Neural cell (in vitro differentiated cells): Measurements from ENCODE around the gene PHOX2A. TPM values are rescaled to one million over a fixed set of nuclear protein-coding genes. Genes with fewer than 3 reads are reported as not detected.

ENCODE experiments used
- H2AFZ ChIP-seq: fragments of 200-600, 300-800 bp; sonication (generic), shearing (Covaris generic); 2 replicates; pipeline ENCODE4 v1.6.0; 2014; ENCODE audit warnings: low read depth, mild to moderate bottlenecking, antibody characterized with exemption, low read length, moderate library complexity
- H3F3A ChIP-seq: fragments of 200-600 bp; shearing (Covaris generic); 2 replicates; pipeline ENCODE4 v1.6.1; 2016; ENCODE audit warnings: mild to moderate bottlenecking, moderate library complexity, mixed read lengths, antibody characterized with exemption, low read length; ENCODE audit not compliant: insufficient read depth, poor library complexity, severe bottlenecking
- H3K27ac ChIP-seq: fragments of 200-600, 300-800 bp; sonication (generic), shearing (Covaris generic); 2 replicates; pipeline ENCODE4 v1.5.1; 2014; ENCODE audit warnings: mild to moderate bottlenecking, low read length, moderate library complexity
- H3K27me3 ChIP-seq: fragments of 300-800, 200-600 bp; sonication (generic), shearing (Covaris generic); 2 replicates; pipeline ENCODE4 v1.6.0; 2014; ENCODE audit warnings: mild to moderate bottlenecking, low read depth, low read length, moderate library complexity; ENCODE audit not compliant: insufficient read depth
- H3K36me3 ChIP-seq: fragments of 300-800, 200-600 bp; sonication (generic), shearing (Covaris generic); 2 replicates; pipeline ENCODE4 v1.5.1; 2014; ENCODE audit warnings: mild to moderate bottlenecking, antibody characterized with exemption, low read length, moderate library complexity; ENCODE audit not compliant: insufficient read depth
- H3K4me2 ChIP-seq: fragments of 300-800, 200-600 bp; sonication (generic), shearing (Covaris generic); 2 replicates; pipeline ENCODE4 v1.6.0; 2014; ENCODE audit warnings: mild to moderate bottlenecking, low read length
- H3K4me3 ChIP-seq: fragments of 300-800, 200-600 bp; sonication (generic), shearing (Covaris generic); 2 replicates; pipeline ENCODE4 v1.5.1; 2014; ENCODE audit warnings: mild to moderate bottlenecking, low read length, moderate library complexity
- H3K79me2 ChIP-seq: fragments of 200-600 bp; shearing (Covaris generic); replicated peaks from 2 replicates; pipeline ENCODE4 v1.6.0; 2014; ENCODE audit warnings: mild to moderate bottlenecking, low read length, moderate library complexity; ENCODE audit not compliant: insufficient read depth
- H3K9ac ChIP-seq: fragments of 300-800, 200-600 bp; sonication (generic), shearing (Covaris generic); 2 replicates; pipeline ENCODE4 v1.6.1; 2016; ENCODE audit warnings: mild to moderate bottlenecking, low read length, mixed read lengths
- H3K9me2 ChIP-seq: fragments of 200-600 bp; shearing (Covaris generic); 2 replicates; pipeline ENCODE4 v1.6.1; 2016; ENCODE audit warnings: mild to moderate bottlenecking, low read length, mixed read lengths; ENCODE audit not compliant: insufficient read depth
- H3K9me3 ChIP-seq: fragments of 200-600, 300-800 bp; sonication (generic), shearing (Covaris generic); 2 replicates; pipeline ENCODE4 v1.6.1; 2016; ENCODE audit warnings: mild to moderate bottlenecking, mixed run types, low read length, moderate library complexity, mixed read lengths
- H4K20me1 ChIP-seq: fragments of 200-600 bp; shearing (Covaris generic); 2 replicates; pipeline ENCODE4 v1.6.1; 2016; ENCODE audit warnings: mild to moderate bottlenecking, mixed run types; ENCODE audit not compliant: insufficient read depth
- CTCF ChIP-seq: fragments of 450-650 bp; IDR thresholded peaks from 2 replicates; pipeline ENCODE4 v1.5.1; 2014; ENCODE audit warnings: antibody characterized with exemption, mild to moderate bottlenecking, moderate library complexity; ENCODE audit not compliant: poor library complexity, severe bottlenecking
- EP300 ChIP-seq: fragments of 450-650 bp; conservative IDR thresholded peaks from 2 replicates; pipeline ENCODE4 v1.6.1; 2014; ENCODE audit warnings: antibody characterized with exemption, mild to moderate bottlenecking, moderate library complexity; ENCODE audit not compliant: poor library complexity, severe bottlenecking
- EZH2 ChIP-seq: fragments of 200-600, 300-800 bp; shearing (Covaris generic), sonication (generic); IDR thresholded peaks from 2 replicates; pipeline ENCODE4 v1.6.1; 2014; ENCODE audit warnings: antibody characterized with exemption, low read length, borderline replicate concordance, mild to moderate bottlenecking; ENCODE audit not compliant: insufficient read depth, poor library complexity, severe bottlenecking
- MXI1 ChIP-seq: fragments of 450-650 bp; conservative IDR thresholded peaks from 2 replicates; pipeline ENCODE4 v1.6.1; 2014; ENCODE audit warnings: antibody characterized with exemption, mild to moderate bottlenecking; ENCODE audit not compliant: poor library complexity, severe bottlenecking
- POLR2AphosphoS5 ChIP-seq: IDR thresholded peaks from 2 replicates; pipeline ENCODE4 v1.6.1; 2012
- REST ChIP-seq: IDR thresholded peaks from 2 replicates; pipeline ENCODE4 v1.6.1; 2012; ENCODE audit warnings: borderline replicate concordance
- SMC3 ChIP-seq: fragments of 450-650 bp; conservative IDR thresholded peaks from 2 replicates; pipeline ENCODE4 v1.6.1; 2014; ENCODE audit warnings: antibody characterized with exemption, mild to moderate bottlenecking, moderate library complexity; ENCODE audit not compliant: poor library complexity
- TAF1 ChIP-seq: IDR thresholded peaks from 2 replicates; pipeline ENCODE4 v1.6.1; 2012; ENCODE audit warnings: low read depth
- polyA plus RNA-seq: library from polyadenylated mRNA; depleted of rRNA; stranded (reverse); fragments of >200 nt; gene quantifications from 2 replicates; pipeline ENCODE4 v1.2.3, GENCODE V29; 2014

Gene PHOX2A
- polyA plus RNA-seq, 1 donor from 2014 or later: not detected

GRCh38 chr11:72222106-72222891 lies 21.7 kb downstream of the PHOX2A start:
- Histone ChIP-seq H3K9me2 (no peaks in the 10 kb centered on the region), H3K9ac (no peak overlapping the region), H3K9me3 (no peaks in the 10 kb centered on the region), H2AFZ (no peak overlapping the region), H3F3A (no peaks in the 10 kb centered on the region), H4K20me1 (no peaks in the 10 kb centered on the region), H3K27me3 (peaks cover 34% of the 10 kb centered on the region), H3K36me3 (no peaks in the 10 kb centered on the region), H3K27ac (no peak overlapping the region), H3K4me3 (peak overlapping the region; percentile 70), H3K79me2 (peaks cover 13% of the 10 kb centered on the region), H3K4me2 (no peak overlapping the region)
- TF ChIP-seq SMC3: no peak

DNA sequence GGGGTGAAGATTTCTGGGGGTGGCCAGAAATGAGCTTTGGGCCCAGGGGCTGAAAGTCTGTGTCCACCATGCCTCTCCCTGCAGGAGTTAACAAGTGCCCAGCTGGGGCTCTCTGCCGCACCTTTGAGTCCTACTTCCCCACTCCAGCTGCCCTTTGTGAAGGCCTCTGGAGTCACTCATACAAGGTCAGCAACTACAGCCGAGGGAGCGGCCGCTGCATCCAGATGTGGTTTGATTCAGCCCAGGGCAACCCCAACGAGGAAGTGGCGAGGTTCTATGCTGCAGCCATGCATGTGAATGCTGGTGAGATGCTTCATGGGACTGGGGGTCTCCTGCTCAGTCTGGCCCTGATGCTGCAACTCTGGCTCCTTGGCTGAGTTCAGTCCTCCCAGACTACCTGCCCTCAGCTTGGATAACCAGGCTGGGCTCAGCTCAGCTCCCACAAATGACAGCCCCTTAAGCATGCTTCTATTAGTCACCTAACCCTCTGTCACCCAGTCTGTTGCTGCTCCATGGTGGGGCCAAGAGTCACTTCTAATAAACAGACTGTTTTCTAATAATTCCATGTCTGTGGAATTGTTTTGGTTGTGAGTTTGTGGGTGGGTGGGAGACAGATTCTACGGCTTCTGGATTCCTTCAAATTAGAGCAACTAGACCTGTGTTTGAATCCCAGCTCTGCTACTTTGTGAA lies 22.4 kb downstream of the PHOX2A start:
- Histone ChIP-seq H3K27ac (no peak overlapping the region), H3K79me2 (peaks cover 13% of the 10 kb centered on the region), H3K4me2 (no peak overlapping the region), H3K9ac (no peak overlapping the region), H3K4me3 (no peak overlapping the region), H3K9me2 (no peaks in the 10 kb centered on the region), H3K9me3 (no peaks in the 10 kb centered on the region), H3K36me3 (no peaks in the 10 kb centered on the region), H3F3A (no peaks in the 10 kb centered on the region), H2AFZ (no peak overlapping the region), H3K27me3 (peaks cover 34% of the 10 kb centered on the region), H4K20me1 (no peaks in the 10 kb centered on the region)
- TF ChIP-seq EP300: no peak
- TF ChIP-seq MXI1: no peak
- TF ChIP-seq TAF1: no peak
- no peak for TF ChIP-seq CTCF
- TF ChIP-seq REST: no peak
- TF ChIP-seq POLR2AphosphoS5: no peak
- TF ChIP-seq SMC3: no peak
- no peak for TF ChIP-seq EZH2
